ENCODE measurements around the gene FADS1.

The FADS1 gene

GRCh38 chr11:61815790-61816735 lies 740 bp downstream of the FADS1 start:
- DNase-seq (ENCODE audit: insufficient read length) = peak; percentile 71
- peak; percentile 50 for FAIRE-seq
- no peak for TF ChIP-seq POLR2A (IDR thresholded peaks at IDR 0.05; ENCODE audit: low read depth, low read length)

GRCh38 chr11:61814958-61815789 lies 1.6 kb downstream of the FADS1 start:
- FAIRE-seq (peak; percentile 80), DNase-seq (ENCODE audit: insufficient read length) (peak; percentile 75)
- peak; percentile 43; the same call in 1 of the 2 replicates for TF ChIP-seq POLR2A (IDR thresholded peaks at IDR 0.05; ENCODE audit: low read depth, low read length)
- TF ChIP-seq TAF1 (IDR thresholded peaks at IDR 0.05; ENCODE audit: borderline replicate concordance, low read depth, low read length) = no peak

DNA sequence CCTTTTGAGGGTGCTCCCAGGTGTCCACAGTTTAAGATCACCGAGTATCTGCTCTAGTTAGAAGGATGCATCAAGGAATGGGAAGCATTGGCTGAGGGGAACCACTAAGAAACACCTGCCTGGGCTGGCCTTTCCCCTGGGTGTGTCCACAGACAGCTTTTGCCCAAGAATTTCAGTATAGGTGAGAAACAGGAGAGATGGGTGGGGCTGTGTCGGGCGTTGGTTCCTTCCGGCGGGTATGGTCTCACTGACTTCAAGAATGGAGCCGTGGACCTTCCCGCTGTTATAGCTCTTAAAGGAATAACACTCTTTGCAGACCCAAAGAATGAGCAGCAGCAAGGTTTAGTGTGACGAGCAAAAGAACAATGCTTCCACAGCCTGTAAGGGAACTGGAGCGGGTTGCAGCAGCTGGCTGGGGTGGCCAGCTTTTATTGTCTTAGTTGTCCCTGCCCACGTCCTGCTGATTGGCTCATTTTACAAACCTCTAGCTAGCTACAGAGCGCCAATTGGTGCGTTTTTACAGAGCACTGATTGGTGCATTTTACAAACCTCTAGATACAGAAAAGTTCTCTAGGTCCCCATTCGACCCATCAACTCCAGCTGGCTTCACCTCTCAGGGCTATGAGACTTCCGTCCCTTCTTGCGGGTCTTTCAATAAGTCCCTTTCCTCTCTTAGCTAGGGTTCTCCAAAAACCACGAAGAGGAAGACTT lies 2.4 kb downstream of the FADS1 start:
- DNase-seq (ENCODE audit: insufficient read length) (no peak), FAIRE-seq (no peak)
- TF ChIP-seq POLR2A (IDR thresholded peaks at IDR 0.05; ENCODE audit: low read depth, low read length) (no peak), TAF1 (IDR thresholded peaks at IDR 0.05; ENCODE audit: borderline replicate concordance, low read depth, low read length) (no peak), POLR2AphosphoS5 (IDR thresholded peaks at IDR 0.05; ENCODE audit: low read depth, low read length) (no peak)

GRCh38 chr11:61812736-61813411 lies 3.9 kb downstream of the FADS1 start:
- no peak for DNase-seq (ENCODE audit: insufficient read length)
- TF ChIP-seq TAF1 (IDR thresholded peaks at IDR 0.05; ENCODE audit: borderline replicate concordance, low read depth, low read length) (no peak), POLR2A (IDR thresholded peaks at IDR 0.05; ENCODE audit: low read depth, low read length) (no peak)

GRCh38 chr11:61811831-61812230 lies 5.0 kb downstream of the FADS1 start:
- no peak for FAIRE-seq
- DNase-seq (ENCODE audit: insufficient read length) = no peak
- TF ChIP-seq POLR2AphosphoS5 (IDR thresholded peaks at IDR 0.05; ENCODE audit: low read depth, low read length) (no peak), POLR2A (IDR thresholded peaks at IDR 0.05; ENCODE audit: low read depth, low read length) (no peak), TAF1 (IDR thresholded peaks at IDR 0.05; ENCODE audit: borderline replicate concordance, low read depth, low read length) (no peak)

More at GRCh38 chr11:61812736-61813411, 3.9 kb downstream of the FADS1 start:
- no peak for FAIRE-seq

DNA sequence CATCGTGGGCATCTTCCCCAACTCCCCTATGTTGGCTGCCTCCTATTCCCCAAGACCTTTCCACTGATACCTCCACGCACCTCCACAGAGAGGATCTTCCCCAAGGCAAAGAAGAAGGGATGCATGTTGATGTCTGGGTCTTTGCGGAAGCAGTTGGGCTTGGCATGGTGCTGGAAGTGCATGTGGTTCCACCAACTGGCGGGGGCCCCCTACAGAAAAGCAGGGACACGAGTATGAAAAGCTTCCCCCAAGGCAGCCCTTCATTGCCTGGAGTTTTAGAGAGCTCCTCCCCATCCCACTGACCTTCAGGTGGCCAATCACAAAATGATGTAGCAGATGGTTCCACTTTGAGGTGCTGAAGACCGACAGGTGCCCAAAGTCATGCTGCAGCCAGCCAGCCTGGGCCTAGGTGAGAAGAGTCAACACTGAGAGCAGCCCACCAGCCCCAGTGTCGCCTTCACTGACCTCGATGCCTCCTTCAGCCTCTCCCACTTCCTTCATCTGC lies 6.1 kb downstream of the FADS1 start:
- FAIRE-seq (no peak), DNase-seq (ENCODE audit: insufficient read length) (no peak)
- TF ChIP-seq TAF1 (IDR thresholded peaks at IDR 0.05; ENCODE audit: borderline replicate concordance, low read depth, low read length) = no peak
- TF ChIP-seq POLR2A (IDR thresholded peaks at IDR 0.05; ENCODE audit: low read depth, low read length) = no peak
- TF ChIP-seq POLR2AphosphoS5 (IDR thresholded peaks at IDR 0.05; ENCODE audit: low read depth, low read length) = no peak

- TF ChIP-seq POLR2AphosphoS5 (IDR thresholded peaks at IDR 0.05; ENCODE audit: low read depth, low read length) (no peak), POLR2A (IDR thresholded peaks at IDR 0.05; ENCODE audit: low read depth, low read length) (no peak), TAF1 (IDR thresholded peaks at IDR 0.05; ENCODE audit: borderline replicate concordance, low read depth, low read length) (no peak)
- FAIRE-seq (no peak), DNase-seq (ENCODE audit: insufficient read length) (no peak)
Measured at GRCh38 chr11:61806785-61807184, 10.0 kb downstream of the FADS1 start.

DNA sequence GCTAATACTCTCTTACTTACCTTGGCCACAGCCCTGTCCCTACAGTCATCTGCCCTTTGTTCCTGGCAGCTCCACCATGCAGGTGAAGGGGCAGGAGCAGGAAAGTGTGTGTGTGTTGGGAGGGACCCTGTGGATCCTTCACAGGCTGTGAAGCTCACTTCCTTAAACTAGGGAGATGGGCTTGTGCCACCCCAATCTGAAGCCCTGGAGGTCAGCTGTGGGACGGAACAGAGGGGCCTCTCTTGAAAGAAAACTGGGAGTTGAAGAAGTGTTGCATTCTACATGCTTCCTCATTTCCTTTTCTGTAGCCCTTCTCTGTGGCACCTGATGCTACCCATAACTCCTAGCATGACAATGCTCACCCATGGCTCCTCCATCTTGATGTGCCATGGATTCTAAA lies 11.7 kb downstream of the FADS1 start:
- TF ChIP-seq TAF1 (IDR thresholded peaks at IDR 0.05; ENCODE audit: borderline replicate concordance, low read depth, low read length) = no peak
- TF ChIP-seq POLR2AphosphoS5 (IDR thresholded peaks at IDR 0.05; ENCODE audit: low read depth, low read length) = no peak
- TF ChIP-seq POLR2A (IDR thresholded peaks at IDR 0.05; ENCODE audit: low read depth, low read length) = no peak; the same call in 1 of the 2 replicates
- DNase-seq (ENCODE audit: insufficient read length) (no peak), FAIRE-seq (no peak)

DNA sequence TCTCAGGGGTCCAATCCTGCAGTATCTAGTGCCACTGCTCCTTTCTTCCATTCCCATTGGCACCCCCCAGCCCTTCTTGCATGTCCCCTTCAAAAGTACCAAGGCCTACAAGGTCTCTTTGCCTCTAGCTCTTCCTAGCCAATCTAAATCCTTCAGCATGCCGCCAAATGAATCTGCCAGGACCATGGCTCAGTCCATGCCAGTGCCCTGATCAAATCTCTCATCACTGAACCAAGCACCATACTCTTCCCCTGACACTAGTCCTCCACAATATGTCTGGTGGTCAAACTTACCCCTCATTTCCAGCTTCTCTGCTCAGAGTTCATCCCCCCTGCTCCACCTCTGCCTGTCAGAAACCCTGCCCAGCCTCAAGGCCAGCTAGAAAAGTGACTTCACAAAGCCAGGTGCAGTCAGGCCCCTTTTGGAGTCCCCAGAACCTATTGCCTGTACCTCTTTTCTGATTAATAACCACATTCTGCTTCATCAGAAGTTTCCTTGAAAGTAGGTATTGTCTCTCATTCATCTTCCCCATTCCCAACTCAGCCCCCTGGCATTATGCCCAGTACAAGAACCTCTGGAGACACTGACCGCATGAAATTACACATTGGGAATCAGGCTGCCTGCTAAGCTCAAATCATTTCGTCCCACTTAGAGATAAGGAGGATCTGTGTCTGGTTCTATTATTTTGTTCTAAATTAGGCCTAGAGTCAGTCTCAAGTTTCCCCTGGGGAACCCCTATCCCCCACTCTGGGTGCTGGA lies 12.7 kb downstream of the FADS1 start:
- FAIRE-seq (no peak), DNase-seq (ENCODE audit: insufficient read length) (no peak)
- TF ChIP-seq POLR2AphosphoS5 (IDR thresholded peaks at IDR 0.05; ENCODE audit: low read depth, low read length) (no peak), TAF1 (IDR thresholded peaks at IDR 0.05; ENCODE audit: borderline replicate concordance, low read depth, low read length) (no peak), POLR2A (IDR thresholded peaks at IDR 0.05; ENCODE audit: low read depth, low read length) (peak; percentile 28; the same call in 1 of the 2 replicates)

- DNase-seq (ENCODE audit: insufficient read length) (no peak), FAIRE-seq (no peak)
- no peak for TF ChIP-seq TAF1 (IDR thresholded peaks at IDR 0.05; ENCODE audit: borderline replicate concordance, low read depth, low read length)
- TF ChIP-seq POLR2AphosphoS5 (IDR thresholded peaks at IDR 0.05; ENCODE audit: low read depth, low read length) = peak; percentile 18; the same call in 1 of the 2 replicates
- TF ChIP-seq POLR2A (IDR thresholded peaks at IDR 0.05; ENCODE audit: low read depth, low read length) = no peak; the same call in 1 of the 2 replicates
Measured at GRCh38 chr11:61802605-61803004, 14.2 kb downstream of the FADS1 start.

All from GM12892 (cell line).